Left colon (tissue), 2 donors: ENCODE results near the gene SIRT6. TPM values are rescaled to one million over a fixed set of nuclear protein-coding genes. Genes with fewer than 3 reads are reported as not detected.
A peak's percentile ranks its signal among the peaks of the same experiment; 100 is the strongest.
"Not testable (repeated sequence)": the region's sequence is repeated elsewhere in the genome, so short reads cannot be mapped to it uniquely, and the experiment has no call there.

ENCODE experiments used
- ATAC-seq: fragments of 200-7000 bp; cut with Tn5 transposase; one replicate; pipeline ENCODE4 v1.9.1; 2020; ENCODE audit warnings: mild to moderate bottlenecking, moderate library complexity
- DNase-seq, 2 donors: peaks; one replicate each; pipeline ENCODE4 v3.0.0-alpha.2; 2020
- intact Hi-C, 2 donors: fragments of 100-400 bp; cut with DNase I in 1 of 2; cut with micrococcal nuclease in 1 of 2; formaldehyde crosslinking; loops; one replicate each; pipeline versions ENCODE4 v1.11.2 to v1.14.0; 2022; cut with DNase I, micrococcal nuclease
- total RNA-seq, 2 donors: library from RNA; stranded (reverse); fragmentation: NEBNext Ultra II Directional; extraction: Animal tissue kit (Norgen Biotek cat#: 25700); gene quantifications; one replicate each; pipeline ENCODE4 v1.2.1, GENCODE V29; 2021
- donor health status: DM: no; HTN: no; CAD: no.
- donor health status: DM: yes; HTN: yes; CAD: no.

SIRT6 gene
- total RNA-seq, 2 donors from 2014 or later: 96.1 to 149 TPM

GRCh38 chr19:4184718-4185352, 2.5 kb upstream of the SIRT6 start:
- ATAC-seq: no peak
- intact Hi-C loops: no loop called here
- DNase-seq: no peak

- DNase-seq (no peak), ATAC-seq (no peak)
- intact Hi-C loops: no loop called here
Observed at GRCh38 chr19:4183967-4184717, 1.8 kb upstream of the SIRT6 start.

- intact Hi-C loops: no loop called here
- DNase-seq: peak; percentile 44 to 72
- peak; percentile 72 for ATAC-seq
Observed at GRCh38 chr19:4181053-4181508, 1.3 kb downstream of the SIRT6 start.

- DNase-seq (no peak), ATAC-seq (no peak)
- intact Hi-C loops: no loop called here
Observed at GRCh38 chr19:4178990-4179389, 3.4 kb downstream of the SIRT6 start.

- ATAC-seq (no peak), DNase-seq (no peak)
- intact Hi-C loops: no loop called here
Observed at GRCh38 chr19:4177146-4177545, 5.2 kb downstream of the SIRT6 start.

GRCh38 chr19:4175669-4175931, 6.8 kb downstream of the SIRT6 start:
- ATAC-seq: no peak
- no peak for DNase-seq
- intact Hi-C loops: no loop called here

- DNase-seq: peak; percentile 33 to 52
- ATAC-seq: peak; percentile 51
- intact Hi-C loops: no loop called here
Observed at GRCh38 chr19:4174895-4175668, 7.3 kb downstream of the SIRT6 start.

GRCh38 chr19:4174213-4174894, 8.0 kb downstream of the SIRT6 start:
- ATAC-seq (peak; percentile 80), DNase-seq (peak; percentile 53 to 79)
- intact Hi-C loops: no loop called here

GRCh38 chr19:4173479-4174212, 8.7 kb downstream of the SIRT6 start:
- no peak for DNase-seq
- intact Hi-C loops: no loop called here
- ATAC-seq: peak; percentile 53

GRCh38 chr19:4172861-4173473, 9.4 kb downstream of the SIRT6 start:
- ATAC-seq (peak; percentile 72), DNase-seq (peak; percentile 50 to 79)
- intact Hi-C loops: no loop called here

GRCh38 chr19:4171676-4172075, 10.7 kb downstream of the SIRT6 start:
- intact Hi-C loops: no loop called here
- DNase-seq (no peak), ATAC-seq (no peak)

- DNase-seq: no peak
- peak; percentile 68 for ATAC-seq
- intact Hi-C loops: no loop called here
Observed at GRCh38 chr19:4164262-4164661, 18.1 kb downstream of the SIRT6 start.

GRCh38 chr19:4161415-4162077, 20.8 kb downstream of the SIRT6 start:
- DNase-seq: no peak
- ATAC-seq: no peak
- intact Hi-C loops: no loop called here

GRCh38 chr19:4157971-4158370, 24.4 kb downstream of the SIRT6 start:
- intact Hi-C loops, DNase-seq: not testable (repeated sequence)

GRCh38 chr19:4157164-4157563, 25.2 kb downstream of the SIRT6 start:
- DNase-seq (no peak), ATAC-seq (no peak)
- intact Hi-C loops: no loop called here

More at GRCh38 chr19:4157971-4158370, 24.4 kb downstream of the SIRT6 start:
- ATAC-seq: peak; percentile 14

GRCh38 chr19:4154571-4155312, 27.6 kb downstream of the SIRT6 start:
- ATAC-seq (no peak), DNase-seq (no peak)
- intact Hi-C loops: no loop called here
